WERI-Rb-1 (cell line): ENCODE data around the gene ARID3A.

Experiments used
- DNase-seq: peaks from one replicate; pipeline ENCODE4 v3.0.0-alpha.2; 2020
- H3K27ac ChIP-seq: fragments of 250-450 bp; sonication (Bioruptor Pico); 2 replicates; pipeline ENCODE4 v1.5.1; 2020; ENCODE audit warnings: mild to moderate bottlenecking, moderate library complexity
- H3K27me3 ChIP-seq: fragments of 250-450 bp; sonication (Bioruptor Pico); 2 replicates; pipeline ENCODE4 v1.5.1; 2021; ENCODE audit warnings: mild to moderate bottlenecking, low read depth, moderate library complexity; ENCODE audit not compliant: insufficient read depth, severe bottlenecking
- H3K36me3 ChIP-seq: fragments of 250-450 bp; sonication (Bioruptor Pico); 2 replicates; pipeline ENCODE4 v1.5.1; 2020; ENCODE audit warnings: mild to moderate bottlenecking, moderate library complexity
- H3K4me3 ChIP-seq: 2 replicates; pipeline ENCODE4 v1.5.1; 2011; ENCODE audit warnings: low read depth, mild to moderate bottlenecking, control low read depth, low read length
- H3K9me3 ChIP-seq: fragments of 250-450 bp; sonication (Bioruptor Pico); 2 replicates; pipeline ENCODE4 v1.5.1; 2021; ENCODE audit warnings: mild to moderate bottlenecking, moderate library complexity; ENCODE audit not compliant: severe bottlenecking
- TF ChIP-seq, protein P1 (sequence below): IDR thresholded peaks from 2 replicates; pipeline ENCODE4 v1.5.1; 2011; ENCODE audit warnings: low read depth, mild to moderate bottlenecking, control low read depth, inconsistent platforms, low read length

Gene ARID3A

GRCh38 chr19:916645-917322, 9.1 kb upstream of the ARID3A start:
- no peaks in the 10 kb centered on the region for H3K9me3 ChIP-seq
- peaks cover 24% of the 10 kb centered on the region for H3K27me3 ChIP-seq
- peak overlapping the region; percentile 46 for H3K4me3 ChIP-seq

DNA sequence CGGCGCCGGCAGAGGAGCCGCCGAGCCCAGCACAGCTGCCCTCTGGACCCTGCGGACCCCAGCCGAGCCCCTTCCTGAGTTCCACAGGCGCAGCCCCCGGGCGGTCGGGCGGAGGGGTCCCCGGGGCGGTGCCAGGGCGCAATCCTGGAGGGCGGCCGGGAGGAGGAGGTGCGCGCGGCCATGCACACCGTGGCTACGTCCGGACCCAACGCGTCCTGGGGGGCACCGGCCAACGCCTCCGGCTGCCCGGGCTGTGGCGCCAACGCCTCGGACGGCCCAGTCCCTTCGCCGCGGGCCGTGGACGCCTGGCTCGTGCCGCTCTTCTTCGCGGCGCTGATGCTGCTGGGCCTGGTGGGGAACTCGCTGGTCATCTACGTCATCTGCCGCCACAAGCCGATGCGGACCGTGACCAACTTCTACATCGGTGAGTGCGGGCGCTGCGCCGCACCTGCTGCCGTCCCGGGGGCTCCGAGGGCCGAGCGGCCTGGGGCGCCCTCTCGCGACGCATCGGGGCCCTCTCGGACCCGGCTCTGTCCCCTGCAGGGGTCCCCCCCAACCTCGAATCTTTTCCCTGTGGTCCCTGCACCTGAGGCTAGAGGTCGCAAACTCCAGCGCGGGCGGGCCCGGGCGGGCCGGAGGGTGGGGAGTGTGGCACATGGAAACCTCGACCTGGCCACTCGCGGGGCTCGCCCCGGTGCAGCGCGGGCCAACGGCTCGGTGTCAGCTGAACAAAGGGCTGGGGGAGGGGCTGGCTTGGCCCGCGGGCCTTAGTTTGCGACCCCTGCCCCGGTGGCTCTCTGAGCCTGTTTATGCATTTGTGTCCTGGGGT, 8.3 kb upstream of the ARID3A start, which contains the start of gene KISS1R:
KISS1R (plus strand) TSS at position 11 of the 829 bp plus-strand sequence; CDS start at position 181, 170 bp downstream.
- no peak within 1 kb of the TSS for H3K27ac ChIP-seq
- no peaks in the 10 kb centered on the region for H3K36me3 ChIP-seq
- H3K9me3 ChIP-seq, result no peaks in the 10 kb centered on the region
- peak within 1 kb of the TSS; percentile 46 for H3K4me3 ChIP-seq
- TF ChIP-seq, protein P1, sequence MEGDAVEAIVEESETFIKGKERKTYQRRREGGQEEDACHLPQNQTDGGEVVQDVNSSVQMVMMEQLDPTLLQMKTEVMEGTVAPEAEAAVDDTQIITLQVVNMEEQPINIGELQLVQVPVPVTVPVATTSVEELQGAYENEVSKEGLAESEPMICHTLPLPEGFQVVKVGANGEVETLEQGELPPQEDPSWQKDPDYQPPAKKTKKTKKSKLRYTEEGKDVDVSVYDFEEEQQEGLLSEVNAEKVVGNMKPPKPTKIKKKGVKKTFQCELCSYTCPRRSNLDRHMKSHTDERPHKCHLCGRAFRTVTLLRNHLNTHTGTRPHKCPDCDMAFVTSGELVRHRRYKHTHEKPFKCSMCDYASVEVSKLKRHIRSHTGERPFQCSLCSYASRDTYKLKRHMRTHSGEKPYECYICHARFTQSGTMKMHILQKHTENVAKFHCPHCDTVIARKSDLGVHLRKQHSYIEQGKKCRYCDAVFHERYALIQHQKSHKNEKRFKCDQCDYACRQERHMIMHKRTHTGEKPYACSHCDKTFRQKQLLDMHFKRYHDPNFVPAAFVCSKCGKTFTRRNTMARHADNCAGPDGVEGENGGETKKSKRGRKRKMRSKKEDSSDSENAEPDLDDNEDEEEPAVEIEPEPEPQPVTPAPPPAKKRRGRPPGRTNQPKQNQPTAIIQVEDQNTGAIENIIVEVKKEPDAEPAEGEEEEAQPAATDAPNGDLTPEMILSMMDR, result peak; percentile 94
- peaks cover 24% of the 10 kb centered on the region for H3K27me3 ChIP-seq
- DNase-seq, result peak; percentile 82

More at GRCh38 chr19:916645-917322, 9.1 kb upstream of the ARID3A start:
- Histone ChIP-seq H3K36me3 (no peaks in the 10 kb centered on the region), H3K27ac (no peak overlapping the region)
- DNase-seq, result peak; percentile 73
- TF ChIP-seq, protein P1, result no peak

GRCh38 chr19:918152-918437, 7.7 kb upstream of the ARID3A start:
- no peak for DNase-seq
- H3K36me3 ChIP-seq, result no peaks in the 10 kb centered on the region
- TF ChIP-seq, protein P1, result no peak
- peaks cover 24% of the 10 kb centered on the region for H3K27me3 ChIP-seq
- H3K27ac ChIP-seq, result no peak overlapping the region
- H3K4me3 ChIP-seq, result peak overlapping the region; percentile 46
- no peaks in the 10 kb centered on the region for H3K9me3 ChIP-seq

- H3K27ac ChIP-seq, result no peak overlapping the region
- H3K4me3 ChIP-seq, result peak overlapping the region; percentile 46
- peaks cover 24% of the 10 kb centered on the region for H3K27me3 ChIP-seq
- no peak for DNase-seq
- H3K9me3 ChIP-seq, result no peaks in the 10 kb centered on the region
- no peaks in the 10 kb centered on the region for H3K36me3 ChIP-seq
- TF ChIP-seq, protein P1, result no peak
These were observed 7.2 kb upstream of the ARID3A start for GRCh38 chr19:918481-919198.

- TF ChIP-seq, protein P1, result no peak
- Histone ChIP-seq H3K27me3 (peaks cover 24% of the 10 kb centered on the region), H3K9me3 (no peaks in the 10 kb centered on the region), H3K27ac (no peak overlapping the region), H3K4me3 (peak overlapping the region; percentile 42), H3K36me3 (no peaks in the 10 kb centered on the region)
- no peak for DNase-seq
These were observed 6.4 kb upstream of the ARID3A start for GRCh38 chr19:919199-920050.
